Gastroesophageal sphincter (tissue), 3 donors: ENCODE measurements around the gene SULT1C4.

Experiments used
- EP300 ChIP-seq: sonication (generic); formaldehyde crosslinking; IDR thresholded peaks from one replicate; pipeline ENCODE4 v1.6.1; 2017; ENCODE audit warnings: antibody characterized with exemption, mild to moderate bottlenecking
- POLR2A ChIP-seq, 2 donors: fragments of 450-650 bp; IDR thresholded peaks; one replicate each; pipeline ENCODE4 v1.6.1; 2017; ENCODE audit warnings: antibody characterized with exemption in 2 of 2, mild to moderate bottlenecking in 2 of 2, moderate library complexity in 1 of 2
- POLR2AphosphoS5 ChIP-seq: sonication (generic); formaldehyde crosslinking; IDR thresholded peaks from one replicate; pipeline ENCODE4 v1.6.1; 2017; ENCODE audit warnings: antibody characterized with exemption
- TF ChIP-seq, protein P1 (sequence below), 4 experiments: fragments of 200-600 bp in 2 of 4; fragments of 450-650 bp in 2 of 4; sonication (generic) in 1 of 4; IDR thresholded peaks; one replicate each; pipeline ENCODE4 v1.5.1; 2017 to 2019; ENCODE audit warnings: antibody characterized with exemption in 4 of 4, mild to moderate bottlenecking in 2 of 4, moderate library complexity in 2 of 4

DNA sequence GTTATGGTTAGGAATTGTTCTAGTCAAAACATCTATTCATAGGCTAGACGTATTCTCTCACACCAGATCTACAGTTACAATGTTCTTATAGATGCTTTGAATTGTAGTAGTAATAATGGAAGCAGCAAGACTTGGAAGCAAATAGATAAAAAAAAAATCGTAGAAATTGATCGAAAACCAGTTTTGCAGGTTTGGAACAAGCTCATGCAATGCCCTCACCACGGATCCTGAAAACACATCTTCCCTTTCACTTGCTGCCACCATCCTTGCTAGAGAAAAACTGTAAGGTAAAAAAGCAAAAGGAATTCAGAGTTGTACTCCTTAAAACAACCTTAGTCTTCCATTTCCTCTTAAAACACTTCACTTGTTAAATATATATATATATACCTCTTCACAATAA is 4.4 kb downstream of the SULT1C4 start:
- TF ChIP-seq POLR2A (IDR thresholded peaks at IDR 0.05) (no peak), EP300 (no peak), POLR2AphosphoS5 (no peak)
- TF ChIP-seq, protein P1, sequence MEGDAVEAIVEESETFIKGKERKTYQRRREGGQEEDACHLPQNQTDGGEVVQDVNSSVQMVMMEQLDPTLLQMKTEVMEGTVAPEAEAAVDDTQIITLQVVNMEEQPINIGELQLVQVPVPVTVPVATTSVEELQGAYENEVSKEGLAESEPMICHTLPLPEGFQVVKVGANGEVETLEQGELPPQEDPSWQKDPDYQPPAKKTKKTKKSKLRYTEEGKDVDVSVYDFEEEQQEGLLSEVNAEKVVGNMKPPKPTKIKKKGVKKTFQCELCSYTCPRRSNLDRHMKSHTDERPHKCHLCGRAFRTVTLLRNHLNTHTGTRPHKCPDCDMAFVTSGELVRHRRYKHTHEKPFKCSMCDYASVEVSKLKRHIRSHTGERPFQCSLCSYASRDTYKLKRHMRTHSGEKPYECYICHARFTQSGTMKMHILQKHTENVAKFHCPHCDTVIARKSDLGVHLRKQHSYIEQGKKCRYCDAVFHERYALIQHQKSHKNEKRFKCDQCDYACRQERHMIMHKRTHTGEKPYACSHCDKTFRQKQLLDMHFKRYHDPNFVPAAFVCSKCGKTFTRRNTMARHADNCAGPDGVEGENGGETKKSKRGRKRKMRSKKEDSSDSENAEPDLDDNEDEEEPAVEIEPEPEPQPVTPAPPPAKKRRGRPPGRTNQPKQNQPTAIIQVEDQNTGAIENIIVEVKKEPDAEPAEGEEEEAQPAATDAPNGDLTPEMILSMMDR (IDR thresholded peaks at IDR 0.05), result no peak
